Measurements from ENCODE around the gene FRAT1. TPM values are rescaled to one million over a fixed set of nuclear protein-coding genes. Genes with fewer than 3 reads are reported as not detected.

Gene FRAT1
- total and polyA plus RNA-seq, 8 donors = 2.4 to 10.8 (median 3.3) TPM

Other genes starting within 250 kb of the FRAT1 start
- gene SLIT1, start 133.3 kb upstream of the FRAT1 start, total RNA-seq = under 1 TPM; 0.20 to 0.45 TPM
- gene SLIT1, start 133.3 kb upstream of the FRAT1 start, polyA plus RNA-seq (ENCODE audit: insufficient read length in 6 of 6) = 1 to 10 TPM; 3.2 to 7.0 (median 4.7) TPM
- 10 to 100 TPM in 1 of 2 donors, 1 to 10 TPM in 1; 9.8 to 11.4 TPM for gene ARHGAP19, start 26.6 kb upstream of the FRAT1 start, total RNA-seq
- 10 to 100 TPM; 24.7 to 30.7 (median 27.3) TPM for gene ARHGAP19, start 26.6 kb upstream of the FRAT1 start, polyA plus RNA-seq (ENCODE audit: insufficient read length in 6 of 6)
- 10 to 100 TPM; 12.8 to 30.2 TPM for gene FRAT2, start 15.5 kb downstream of the FRAT1 start, total RNA-seq
- gene FRAT2, start 15.5 kb downstream of the FRAT1 start, polyA plus RNA-seq (ENCODE audit: insufficient read length in 6 of 6) = 1 to 10 TPM; 7.4 to 9.3 (median 8.5) TPM
- 10 to 100 TPM; 21.2 to 40.4 TPM for gene RRP12, start 82.1 kb downstream of the FRAT1 start, total RNA-seq
- gene RRP12, start 82.1 kb downstream of the FRAT1 start, polyA plus RNA-seq (ENCODE audit: insufficient read length in 6 of 6) = 10 to 100 TPM; 22.6 to 36.2 (median 24.8) TPM
- 100 to 1,000 TPM; 209 to 236 TPM for gene PGAM1, start 106.9 kb downstream of the FRAT1 start, total RNA-seq
- 100 to 1,000 TPM; 155 to 173 (median 163) TPM for gene PGAM1, start 106.9 kb downstream of the FRAT1 start, polyA plus RNA-seq (ENCODE audit: insufficient read length in 6 of 6)
- gene EXOSC1, start 126.7 kb downstream of the FRAT1 start, total RNA-seq = 10 to 100 TPM; 27.2 to 30.4 TPM
- 10 to 100 TPM; 34.9 to 43.1 (median 40.1) TPM for gene EXOSC1, start 126.7 kb downstream of the FRAT1 start, polyA plus RNA-seq (ENCODE audit: insufficient read length in 6 of 6)
- 10 to 100 TPM; 61.5 to 65.2 TPM for gene ZDHHC16, start 126.9 kb downstream of the FRAT1 start, total RNA-seq
- gene ZDHHC16, start 126.9 kb downstream of the FRAT1 start, polyA plus RNA-seq (ENCODE audit: insufficient read length in 6 of 6) = 10 to 100 TPM; 44.8 to 48.7 (median 46.6) TPM
- 10 to 100 TPM; 60.1 to 60.7 TPM for gene MMS19, start 179.2 kb downstream of the FRAT1 start, total RNA-seq
- 100 to 1,000 TPM in 3 of 6 donors, 10 to 100 TPM in 3; 94.4 to 113 (median 101) TPM for gene MMS19, start 179.2 kb downstream of the FRAT1 start, polyA plus RNA-seq (ENCODE audit: insufficient read length in 6 of 6)
- 10 to 100 TPM; 30.4 to 41.0 TPM for gene UBTD1, start 179.7 kb downstream of the FRAT1 start, total RNA-seq
- 10 to 100 TPM; 16.6 to 25.2 (median 19.2) TPM for gene UBTD1, start 179.7 kb downstream of the FRAT1 start, polyA plus RNA-seq (ENCODE audit: insufficient read length in 6 of 6)